Calu3 (cell line): ENCODE results near the gene SLFN12L. TPM values are rescaled to one million over a fixed set of nuclear protein-coding genes. Genes with fewer than 3 reads are reported as not detected.
"Not testable (repeated sequence)": the region's sequence is repeated elsewhere in the genome, so short reads cannot be mapped to it uniquely, and the experiment has no call there.

Experiments
- BruUV-seq: library from RNA; stranded (reverse); fragments of 400-500 nt; replicated peaks from 2 replicates; lab custom pipeline; 2021; lab: Mats Ljungman, UMichigan
- CTCF ChIA-PET: fragments of 300-600 bp; sonication (Branson Sonifier 250); formaldehyde crosslinking; loops from one replicate; lab custom pipeline; 2022; ENCODE audit warnings: antibody characterized with exemption; lab: Charles Lee
- DNase-seq: peaks from one replicate; pipeline ENCODE4 v3.0.0; 2022
- H3K27ac Mint-ChIP-seq: one replicate; pipeline ENCODE4 v1.8.0; 2022; ENCODE audit warnings: mixed read lengths; ENCODE audit not compliant: unreplicated experiment
- H3K27me3 Mint-ChIP-seq: one replicate; pipeline ENCODE4 v1.8.0; 2022; ENCODE audit warnings: mixed read lengths; ENCODE audit not compliant: unreplicated experiment
- H3K36me3 Mint-ChIP-seq: one replicate; pipeline ENCODE4 v1.8.0; 2022; ENCODE audit warnings: mild to moderate bottlenecking, moderate library complexity, mixed read lengths; ENCODE audit not compliant: insufficient read depth, unreplicated experiment
- H3K4me1 Mint-ChIP-seq: one replicate; pipeline ENCODE4 v1.8.0; 2022; ENCODE audit warnings: mild to moderate bottlenecking, low read depth, mixed read lengths; ENCODE audit not compliant: unreplicated experiment
- H3K4me3 Mint-ChIP-seq: one replicate; pipeline ENCODE4 v1.8.0; 2022; ENCODE audit warnings: mild to moderate bottlenecking, low read depth, moderate library complexity, mixed read lengths; ENCODE audit not compliant: unreplicated experiment
- H3K9me3 Mint-ChIP-seq: one replicate; pipeline ENCODE4 v1.8.0; 2022; ENCODE audit warnings: low read depth, mixed read lengths; ENCODE audit not compliant: unreplicated experiment
- intact Hi-C: fragments of 100-400 bp; cut with micrococcal nuclease; formaldehyde crosslinking; loops from one replicate; pipeline ENCODE4 v1.10.0; 2022; ENCODE audit not compliant: unreplicated experiment
- total RNA-seq: library from RNA; stranded (reverse); gene quantifications from 2 replicates; pipeline ENCODE4 v1.2.3, GENCODE V29; 2022
- TF ChIP-seq, protein P1 (sequence below): fragments of 200-600 bp; IDR thresholded peaks from one replicate; pipeline ENCODE4 v1.8.0; 2022; ENCODE audit warnings: antibody characterized with exemption; ENCODE audit not compliant: unreplicated experiment

Gene SLFN12L
- total RNA-seq, 1 experiment from 2014 or later, result 0.14 TPM

- no peaks in the 10 kb centered on the region for H3K4me1 Mint-ChIP-seq
- H3K27ac Mint-ChIP-seq, result no peak overlapping the region
- intact Hi-C loops, result no loop called here
- H3K9me3 Mint-ChIP-seq, result peaks cover 4% of the 10 kb centered on the region
- H3K36me3 Mint-ChIP-seq, result no peaks in the 10 kb centered on the region
- H3K4me3 Mint-ChIP-seq, result no peak overlapping the region
- CTCF ChIA-PET, result no interaction called here
- DNase-seq, result no peak
- no TSS peak for BruUV-seq
- TF ChIP-seq, protein P1, sequence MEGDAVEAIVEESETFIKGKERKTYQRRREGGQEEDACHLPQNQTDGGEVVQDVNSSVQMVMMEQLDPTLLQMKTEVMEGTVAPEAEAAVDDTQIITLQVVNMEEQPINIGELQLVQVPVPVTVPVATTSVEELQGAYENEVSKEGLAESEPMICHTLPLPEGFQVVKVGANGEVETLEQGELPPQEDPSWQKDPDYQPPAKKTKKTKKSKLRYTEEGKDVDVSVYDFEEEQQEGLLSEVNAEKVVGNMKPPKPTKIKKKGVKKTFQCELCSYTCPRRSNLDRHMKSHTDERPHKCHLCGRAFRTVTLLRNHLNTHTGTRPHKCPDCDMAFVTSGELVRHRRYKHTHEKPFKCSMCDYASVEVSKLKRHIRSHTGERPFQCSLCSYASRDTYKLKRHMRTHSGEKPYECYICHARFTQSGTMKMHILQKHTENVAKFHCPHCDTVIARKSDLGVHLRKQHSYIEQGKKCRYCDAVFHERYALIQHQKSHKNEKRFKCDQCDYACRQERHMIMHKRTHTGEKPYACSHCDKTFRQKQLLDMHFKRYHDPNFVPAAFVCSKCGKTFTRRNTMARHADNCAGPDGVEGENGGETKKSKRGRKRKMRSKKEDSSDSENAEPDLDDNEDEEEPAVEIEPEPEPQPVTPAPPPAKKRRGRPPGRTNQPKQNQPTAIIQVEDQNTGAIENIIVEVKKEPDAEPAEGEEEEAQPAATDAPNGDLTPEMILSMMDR, result no peak
- H3K27me3 Mint-ChIP-seq, result peaks cover 83% of the 10 kb centered on the region
These were observed 27.4 kb downstream of the SLFN12L start for GRCh38 chr17:35510052-35510451.

DNA sequence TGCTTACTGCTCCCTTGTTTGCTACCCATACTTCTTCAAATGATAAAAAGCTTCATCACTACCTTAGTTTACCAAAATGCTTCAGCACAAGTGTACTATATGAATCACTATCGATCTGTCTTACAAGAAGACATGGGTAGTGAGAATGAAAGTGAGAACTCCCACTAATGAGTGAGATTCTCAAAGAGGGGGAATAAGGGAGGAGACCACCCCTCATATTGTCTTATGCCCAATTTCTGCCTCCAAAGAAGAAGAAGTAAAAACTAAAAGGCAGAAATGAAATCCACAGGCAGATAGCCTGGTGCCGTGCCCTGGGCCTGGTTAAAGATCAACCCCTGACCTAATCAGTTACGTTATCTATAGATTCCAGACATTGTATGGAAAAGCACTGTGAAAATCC is 29.8 kb downstream of the SLFN12L start:
- H3K4me3 Mint-ChIP-seq, intact Hi-C loops, H3K9me3 Mint-ChIP-seq, H3K36me3 Mint-ChIP-seq, H3K27ac Mint-ChIP-seq, H3K4me1 Mint-ChIP-seq, BruUV-seq, DNase-seq: not testable (repeated sequence)
- CTCF ChIA-PET, result interaction anchor here (0.6 kb wide), 1 partner anchor 211 kb away, joined by 4 read pairs; no protein-coding TSS in a partner anchor
- H3K27me3 Mint-ChIP-seq, result peaks cover 83% of the 10 kb centered on the region

DNA sequence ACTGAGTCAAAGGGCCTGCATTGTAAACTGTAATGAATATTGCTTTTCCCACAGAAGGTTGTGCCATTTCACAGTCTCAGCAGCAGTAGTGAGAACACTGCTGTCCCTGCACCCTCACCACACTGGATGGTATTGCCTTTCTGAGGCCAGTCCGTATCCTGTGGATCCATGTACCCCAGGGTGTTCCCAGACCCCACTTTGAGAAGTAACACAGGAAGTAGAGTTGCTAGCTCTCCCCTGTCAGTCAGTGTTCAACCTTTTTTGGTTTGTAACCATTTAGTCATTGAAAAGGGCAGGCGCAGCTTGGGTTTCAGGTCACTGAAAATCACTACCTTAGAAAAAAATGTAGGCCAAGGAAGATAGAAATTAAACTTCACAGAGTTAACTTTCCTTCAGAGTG is 37.9 kb downstream of the SLFN12L start:
- BruUV-seq, result no TSS peak

DNA sequence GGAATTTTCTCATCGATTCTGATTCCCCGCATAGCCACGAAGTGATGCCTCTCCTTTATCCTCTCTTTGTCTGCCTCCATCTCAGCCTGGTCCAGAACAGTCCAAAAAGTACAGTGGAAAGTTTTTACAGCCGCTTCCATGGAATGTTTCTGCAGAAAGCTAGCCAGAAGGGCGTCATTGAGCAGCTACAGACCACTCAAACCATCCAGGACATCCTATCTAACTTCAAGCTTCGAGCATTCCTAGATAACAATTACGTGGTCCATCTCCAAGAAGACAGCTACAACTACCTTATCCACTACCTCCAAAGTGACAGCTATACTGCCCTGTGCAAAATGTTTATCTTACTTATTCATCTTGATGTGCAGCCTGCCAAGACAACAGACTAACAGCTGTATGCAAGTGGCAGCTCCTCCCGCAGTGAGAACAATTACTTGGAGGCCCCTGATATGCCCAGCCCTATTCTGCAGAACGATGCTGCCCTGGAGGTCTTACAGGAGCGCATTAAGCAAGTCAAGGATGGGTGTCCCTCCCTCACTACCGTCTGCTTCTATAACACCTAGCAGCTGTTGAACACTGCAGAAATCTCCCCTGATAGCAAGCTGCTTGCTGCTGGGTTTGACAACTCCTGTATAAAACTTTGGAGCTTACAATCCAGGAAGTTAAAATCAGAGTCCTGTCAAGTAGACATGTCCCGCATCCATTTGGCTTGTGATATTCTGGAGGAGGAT is 38.9 kb downstream of the SLFN12L start:
- TF ChIP-seq, protein P1, result no peak
- Mint-ChIP-seq H3K4me3 (no peak overlapping the region), H3K27me3 (peaks cover 60% of the 10 kb centered on the region), H3K4me1 (no peaks in the 10 kb centered on the region), H3K27ac (no peak overlapping the region), H3K9me3 (peaks cover 5% of the 10 kb centered on the region), H3K36me3 (no peaks in the 10 kb centered on the region)
- intact Hi-C loops, result no loop called here
- CTCF ChIA-PET, result interaction anchor here (0.7 to 0.9 kb wide), 2 partner anchors 65 to 186 kb away, joined by 3 read pairs; no protein-coding TSS in a partner anchor
- no peak for DNase-seq
- no TSS peak for BruUV-seq

More for the DNA sequence above, 37.9 kb downstream of the SLFN12L start:
- H3K4me1 Mint-ChIP-seq, result no peaks in the 10 kb centered on the region
- H3K9me3 Mint-ChIP-seq, result peaks cover 5% of the 10 kb centered on the region
- CTCF ChIA-PET, result interaction anchor here (0.7 kb wide), 1 partner anchor 187 kb away, joined by 3 read pairs; no protein-coding TSS in a partner anchor
- TF ChIP-seq, protein P1, result no peak
- no peak overlapping the region for H3K4me3 Mint-ChIP-seq
- DNase-seq, result no peak
- intact Hi-C loops, result no loop called here
- no peak overlapping the region for H3K27ac Mint-ChIP-seq
- peaks cover 61% of the 10 kb centered on the region for H3K27me3 Mint-ChIP-seq
- no peaks in the 10 kb centered on the region for H3K36me3 Mint-ChIP-seq
